ENCODE measurements around the gene AFG1L. TPM values are rescaled to one million over a fixed set of nuclear protein-coding genes. Genes with fewer than 3 reads are reported as not detected.
"Not testable (repeated sequence)": the region's sequence is repeated elsewhere in the genome, so short reads cannot be mapped to it uniquely, and the experiment has no call there.

The AFG1L gene
- total RNA-seq: 1 to 10 TPM; 4.4 to 5.3 TPM
- 4.4 TPM for polyA plus RNA-seq

DNA sequence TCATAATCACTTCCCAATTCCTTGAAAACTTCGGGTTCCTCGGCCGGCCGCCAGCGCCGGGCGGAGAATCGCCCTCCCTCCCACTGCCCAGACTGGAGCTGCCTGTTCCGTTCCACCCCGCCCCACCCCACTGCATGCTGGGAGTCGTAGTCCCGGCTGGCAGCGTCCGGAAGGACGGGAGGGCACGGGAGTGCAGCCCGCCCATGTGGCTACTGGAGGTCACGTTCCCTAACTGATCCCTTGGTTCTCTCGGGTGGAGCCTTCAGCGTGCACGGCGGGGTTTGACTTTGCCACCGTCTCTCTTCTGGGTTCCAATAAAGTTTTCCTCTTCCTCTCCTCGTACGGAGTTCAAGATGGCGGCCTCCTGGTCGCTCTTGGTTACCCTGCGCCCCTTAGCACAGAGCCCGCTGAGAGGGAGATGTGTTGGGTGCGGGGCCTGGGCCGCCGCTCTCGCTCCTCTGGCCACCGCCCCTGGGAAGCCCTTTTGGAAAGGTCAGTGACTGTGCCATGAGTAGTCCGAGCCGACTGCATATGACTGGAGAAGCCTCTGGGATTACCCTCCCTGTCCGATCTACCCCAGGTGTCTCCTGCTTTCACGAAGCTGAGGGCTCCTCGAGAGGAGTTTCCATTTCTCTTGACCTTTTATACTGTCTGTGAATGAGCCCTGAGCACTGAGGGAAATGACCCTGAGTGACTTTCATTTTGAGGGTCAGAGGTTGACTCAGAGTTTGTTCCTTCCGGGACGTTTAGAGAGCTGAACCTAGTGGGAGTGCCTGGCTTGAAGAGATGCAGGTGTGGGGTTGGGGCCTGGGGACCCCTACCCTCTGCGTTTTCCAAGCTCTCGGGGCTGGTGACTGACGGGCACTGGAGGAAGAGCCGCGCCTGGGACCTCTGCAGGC, at the start of gene AFG1L:
Gene AFG1L (plus strand): TSS at position 328 of the 899 bp plus-strand sequence. CDS start 26 bp downstream, at position 354.
- Histone ChIP-seq H3K27ac (ENCODE audit: low read depth, low read length) (peak within 1 kb of the TSS; percentile 90), H3K4me3 (ENCODE audit: low read length) (peak within 1 kb of the TSS; percentile 97), H3K9me3 (ENCODE audit: low read length) (no peaks in the 10 kb centered on the region), H3K27me3 (ENCODE audit: insufficient read depth, low read length, poor library complexity, severe bottlenecking) (no peaks in the 10 kb centered on the region), H3K4me1 (ENCODE audit: insufficient read depth, low read length) (peaks cover 13% of the 10 kb centered on the region), H3K36me3 (ENCODE audit: insufficient read depth, low read length) (no peaks in the 10 kb centered on the region)
- Mint-ChIP-seq H3K4me1 (peaks cover 21 to 31% (median 23%) of the 10 kb centered on the region in 3 donors), H3K36me3 (peaks cover 0 to 10% (median 2%) of the 10 kb centered on the region in 3 donors), H3K27me3 (peaks cover 0 to 2% of the 10 kb centered on the region in 2 donors), H3K27ac (peak within 1 kb of the TSS; percentile 98 to 99 (median 98)), H3K9me3 (no peaks in the 10 kb centered on the region), H3K4me3 (peak within 1 kb of the TSS; percentile 94 to 99 (median 97))
- ChIA-PET POLR2A (interaction anchor here (0.8 to 2.3 kb wide), 3 partner anchors 34 to 1884 kb away, joined by 3 to 21 read pairs (median 5); partner anchors contain the start of genes SESN1, SNX3 and WASF1), CTCF (interaction anchor here (1.0 to 1.2 kb wide), 2 partner anchors 32 to 1745 kb away, joined by 3 read pairs; no protein-coding TSS in a partner anchor)
- DNase-seq: peak; percentile 80 to 91 (median 84)

DNA sequence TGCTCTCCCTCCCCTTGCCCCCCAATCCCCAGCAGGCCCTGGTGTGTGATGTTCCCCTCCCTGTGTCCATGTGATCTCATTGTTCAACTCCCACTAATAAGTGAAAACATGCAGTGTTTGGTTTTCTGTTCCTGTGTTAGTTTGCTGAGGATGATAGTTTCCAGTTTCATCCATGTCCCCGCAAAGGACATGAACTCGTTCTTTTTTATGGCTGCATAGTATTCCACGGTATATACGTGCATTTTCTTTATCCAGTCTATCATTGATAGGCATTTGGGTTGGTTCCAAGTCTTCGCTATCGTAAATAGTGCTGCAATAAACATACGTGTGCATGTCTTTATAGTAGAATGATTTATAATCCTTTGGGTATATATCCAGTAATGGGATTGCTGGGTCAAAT, 49.8 kb upstream of the AFG1L start:
- H3K27me3 ChIP-seq (ENCODE audit: insufficient read depth, low read length, poor library complexity, severe bottlenecking); H3K27me3 Mint-ChIP-seq; H3K4me3 ChIP-seq (ENCODE audit: low read length); H3K36me3 ChIP-seq (ENCODE audit: insufficient read depth, low read length); H3K27ac ChIP-seq (ENCODE audit: low read depth, low read length); H3K27ac Mint-ChIP-seq; H3K4me3 Mint-ChIP-seq; H3K4me1 ChIP-seq (ENCODE audit: insufficient read depth, low read length); DNase-seq; H3K9me3 ChIP-seq (ENCODE audit: low read length); POLR2A ChIA-PET: not testable (repeated sequence)
- Mint-ChIP-seq H3K36me3 (peaks cover 21 to 55% (median 35%) of the 10 kb centered on the region in 3 donors), H3K4me1 (peaks cover 35 to 65% (median 65%) of the 10 kb centered on the region in 3 donors), H3K9me3 (peaks cover 0 to 15% (median 2%) of the 10 kb centered on the region in 5 donors)
- CTCF ChIA-PET: interaction anchor here (0.7 kb wide), 1 partner anchor 780 kb away, joined by 3 read pairs; no protein-coding TSS in a partner anchor

DNA sequence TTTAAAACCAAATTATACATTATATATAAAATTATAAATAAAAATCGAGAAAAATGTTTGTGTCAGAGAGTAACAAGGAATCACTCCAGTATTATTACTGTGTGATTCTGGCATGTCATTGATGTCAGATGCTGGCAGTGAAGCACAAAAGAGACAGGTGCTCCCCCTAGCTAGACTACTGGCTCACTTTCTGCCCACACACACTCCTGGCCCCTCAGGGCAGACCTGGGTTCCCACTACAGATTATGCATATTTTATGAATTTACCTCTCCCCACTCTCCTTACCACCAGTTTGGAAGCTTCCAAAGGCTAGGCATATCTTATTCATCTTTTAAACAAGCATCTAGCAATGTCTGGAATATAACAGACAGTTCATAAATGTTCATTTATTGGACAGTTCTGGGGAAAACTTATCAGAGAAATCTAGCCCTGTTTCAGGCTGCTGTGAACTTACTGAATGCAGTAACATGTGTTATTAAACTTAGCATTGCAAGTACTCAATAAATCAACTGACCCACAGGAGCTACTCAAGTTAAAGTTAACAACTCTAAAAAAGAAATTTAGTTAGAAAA, 46.8 kb upstream of the AFG1L start:
- no peak overlapping the region for H3K27ac ChIP-seq (ENCODE audit: low read depth, low read length)
- H3K36me3 ChIP-seq (ENCODE audit: insufficient read depth, low read length): no peaks in the 10 kb centered on the region
- ChIA-PET POLR2A (interaction anchor here (0.6 kb wide), 1 partner anchor 13 kb away, joined by 3 read pairs; no protein-coding TSS in a partner anchor), CTCF (interaction anchor here (1.0 kb wide), 1 partner anchor 293 kb away, joined by 4 read pairs; no protein-coding TSS in a partner anchor)
- Mint-ChIP-seq H3K27ac (peak overlapping the region in 4 of 8 donors; percentile 43 to 73 (median 68)), H3K4me3 (peak overlapping the region in 1 of 7 donors; percentile 19), H3K36me3 (peaks cover 17 to 47% (median 21%) of the 10 kb centered on the region in 3 donors), H3K4me1 (peaks cover 40 to 69% (median 68%) of the 10 kb centered on the region in 3 donors), H3K27me3 (no peaks in the 10 kb centered on the region), H3K9me3 (peaks cover 0 to 6% (median 0%) of the 10 kb centered on the region in 5 donors)
- no peak for DNase-seq
- H3K27me3 ChIP-seq (ENCODE audit: insufficient read depth, low read length, poor library complexity, severe bottlenecking): no peaks in the 10 kb centered on the region
- peaks cover 8% of the 10 kb centered on the region for H3K4me1 ChIP-seq (ENCODE audit: insufficient read depth, low read length)
- H3K4me3 ChIP-seq (ENCODE audit: low read length): no peak overlapping the region
- no peaks in the 10 kb centered on the region for H3K9me3 ChIP-seq (ENCODE audit: low read length)

DNA sequence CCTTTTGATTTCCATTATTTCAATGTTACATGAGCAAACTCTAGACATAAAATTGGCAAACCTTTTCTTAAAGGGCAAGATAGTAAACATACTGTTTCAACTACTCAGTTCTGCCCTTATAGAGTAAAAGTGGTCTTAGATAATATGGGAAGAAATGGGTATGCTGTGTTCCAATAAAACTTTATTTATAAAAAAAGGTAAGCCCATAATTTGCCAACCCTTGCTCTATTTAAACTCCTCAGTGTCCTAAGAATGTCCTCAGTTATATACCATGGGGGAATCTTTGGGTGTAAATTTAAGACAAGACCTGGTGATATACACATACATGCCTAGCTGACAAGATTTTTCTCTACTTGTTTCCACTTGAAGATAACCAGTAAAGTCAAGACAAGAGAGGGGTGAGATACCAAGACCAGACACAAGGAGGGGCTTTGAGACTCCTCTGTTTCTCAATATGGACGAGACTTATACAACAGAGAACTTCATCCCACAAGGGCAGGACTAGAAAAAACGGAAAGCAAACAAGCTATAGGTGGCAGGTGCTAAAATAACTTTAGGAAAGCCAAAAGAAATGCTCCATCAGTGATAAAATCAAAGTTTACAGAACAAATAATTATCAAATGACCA, 44.5 kb upstream of the AFG1L start:
- Mint-ChIP-seq H3K36me3 (peaks cover 6 to 46% (median 11%) of the 10 kb centered on the region in 3 donors), H3K9me3 (peaks cover 0 to 6% (median 0%) of the 10 kb centered on the region in 5 donors), H3K4me3 (no peak overlapping the region), H3K27me3 (no peaks in the 10 kb centered on the region), H3K4me1 (peaks cover 47 to 78% (median 74%) of the 10 kb centered on the region in 3 donors), H3K27ac (peak overlapping the region in 2 of 8 donors; percentile 16 to 28)
- ChIA-PET POLR2A (interaction anchor here (1.8 kb wide), 1 partner anchor 10 kb away, joined by 6 read pairs; the partner anchor contains the start of gene SNX3), CTCF (interaction anchor here (1.6 kb wide), 1 partner anchor 35 kb away, joined by 3 read pairs; no protein-coding TSS in a partner anchor)
- Histone ChIP-seq H3K27me3 (ENCODE audit: insufficient read depth, low read length, poor library complexity, severe bottlenecking) (no peaks in the 10 kb centered on the region), H3K27ac (ENCODE audit: low read depth, low read length) (no peak overlapping the region), H3K4me1 (ENCODE audit: insufficient read depth, low read length) (peaks cover 14% of the 10 kb centered on the region), H3K9me3 (ENCODE audit: low read length) (no peaks in the 10 kb centered on the region), H3K4me3 (ENCODE audit: low read length) (no peak overlapping the region), H3K36me3 (ENCODE audit: insufficient read depth, low read length) (no peaks in the 10 kb centered on the region)
- DNase-seq: no peak

DNA sequence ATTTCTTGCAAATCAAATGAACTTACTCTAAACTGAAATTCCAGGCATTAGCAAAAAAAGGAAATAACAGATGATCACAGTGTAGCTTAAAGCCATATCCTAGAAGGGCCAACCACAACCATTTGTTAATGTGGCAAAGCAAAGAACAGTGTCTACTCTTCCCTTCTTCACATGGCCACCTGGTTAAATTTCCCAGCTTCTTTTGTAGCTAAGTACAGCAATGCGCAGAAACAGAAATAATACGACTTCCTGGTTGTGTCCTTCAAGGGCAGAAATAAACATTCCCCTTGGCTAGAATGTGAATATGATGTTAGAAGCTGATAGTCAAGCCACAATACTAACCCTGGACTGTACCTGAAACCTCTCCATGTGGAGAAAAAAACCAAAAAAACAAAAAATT, 43.6 kb upstream of the AFG1L start:
- no peaks in the 10 kb centered on the region for H3K27me3 Mint-ChIP-seq
- H3K36me3 ChIP-seq (ENCODE audit: insufficient read depth, low read length): no peaks in the 10 kb centered on the region
- peaks cover 0 to 41% (median 6%) of the 10 kb centered on the region in 3 donors for H3K36me3 Mint-ChIP-seq
- no peak overlapping the region for H3K27ac ChIP-seq (ENCODE audit: low read depth, low read length)
- DNase-seq: no peak
- peak overlapping the region in 2 of 7 donors; percentile 6 to 37 for H3K4me3 Mint-ChIP-seq
- peak overlapping the region in 3 of 8 donors; percentile 6 to 18 (median 18) for H3K27ac Mint-ChIP-seq
- peaks cover 46 to 87% (median 83%) of the 10 kb centered on the region in 3 donors for H3K4me1 Mint-ChIP-seq
- H3K9me3 ChIP-seq (ENCODE audit: low read length): no peaks in the 10 kb centered on the region
- POLR2A ChIA-PET: interaction anchor here (0.5 to 1.8 kb wide), 2 partner anchors 10 to 77 kb away, joined by 3 to 6 read pairs; partner anchors contain the start of gene SNX3
- H3K4me3 ChIP-seq (ENCODE audit: low read length): no peak overlapping the region
- no peaks in the 10 kb centered on the region for H3K9me3 Mint-ChIP-seq
- no peaks in the 10 kb centered on the region for H3K27me3 ChIP-seq (ENCODE audit: insufficient read depth, low read length, poor library complexity, severe bottlenecking)
- CTCF ChIA-PET: interaction anchor here (1.2 to 1.6 kb wide), 3 partner anchors 10 to 34 kb away, joined by 3 to 4 read pairs (median 4); partner anchors contain the start of gene SNX3
- peaks cover 14% of the 10 kb centered on the region for H3K4me1 ChIP-seq (ENCODE audit: insufficient read depth, low read length)

DNA sequence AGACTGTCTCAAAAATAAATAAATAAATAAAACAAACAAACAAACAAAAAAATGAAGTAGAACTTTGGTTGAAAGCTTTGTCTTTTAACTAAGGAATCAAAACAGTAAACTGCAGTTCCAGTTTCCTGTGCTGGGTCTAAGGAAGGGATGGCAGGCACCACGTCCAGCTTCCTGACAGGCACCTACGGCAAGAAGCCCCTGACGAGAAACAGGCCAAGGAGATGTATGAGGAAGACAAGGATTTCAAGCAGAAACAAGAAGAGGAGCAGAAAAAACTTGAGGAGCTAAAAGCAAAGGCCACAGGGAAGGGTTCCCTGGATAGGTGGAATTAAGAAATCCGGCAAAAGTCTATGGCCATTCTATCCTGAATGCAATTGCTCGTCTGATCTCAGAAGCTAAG, 42.8 kb upstream of the AFG1L start:
- peaks cover 14% of the 10 kb centered on the region for H3K4me1 ChIP-seq (ENCODE audit: insufficient read depth, low read length)
- H3K27ac ChIP-seq (ENCODE audit: low read depth, low read length): no peak overlapping the region
- DNase-seq: no peak
- ChIA-PET CTCF (interaction anchor here (1.2 to 1.6 kb wide), 3 partner anchors 9 to 33 kb away, joined by 3 to 4 read pairs (median 4); partner anchors contain the start of gene SNX3), POLR2A (interaction anchor here (0.5 to 1.8 kb wide), 3 partner anchors 9 to 76 kb away, joined by 3 to 6 read pairs (median 3); partner anchors contain the start of gene SNX3)
- H3K36me3 ChIP-seq (ENCODE audit: insufficient read depth, low read length): no peaks in the 10 kb centered on the region
- H3K4me3 ChIP-seq (ENCODE audit: low read length): no peak overlapping the region
- no peaks in the 10 kb centered on the region for H3K27me3 ChIP-seq (ENCODE audit: insufficient read depth, low read length, poor library complexity, severe bottlenecking)
- Mint-ChIP-seq H3K27ac (peak overlapping the region in 1 of 8 donors; percentile 52), H3K4me1 (peaks cover 52 to 90% (median 89%) of the 10 kb centered on the region in 3 donors), H3K9me3 (no peaks in the 10 kb centered on the region), H3K36me3 (peaks cover 0 to 42% (median 10%) of the 10 kb centered on the region in 3 donors), H3K4me3 (peak overlapping the region in 1 of 7 donors; percentile 30), H3K27me3 (no peaks in the 10 kb centered on the region)
- H3K9me3 ChIP-seq (ENCODE audit: low read length): no peaks in the 10 kb centered on the region

DNA sequence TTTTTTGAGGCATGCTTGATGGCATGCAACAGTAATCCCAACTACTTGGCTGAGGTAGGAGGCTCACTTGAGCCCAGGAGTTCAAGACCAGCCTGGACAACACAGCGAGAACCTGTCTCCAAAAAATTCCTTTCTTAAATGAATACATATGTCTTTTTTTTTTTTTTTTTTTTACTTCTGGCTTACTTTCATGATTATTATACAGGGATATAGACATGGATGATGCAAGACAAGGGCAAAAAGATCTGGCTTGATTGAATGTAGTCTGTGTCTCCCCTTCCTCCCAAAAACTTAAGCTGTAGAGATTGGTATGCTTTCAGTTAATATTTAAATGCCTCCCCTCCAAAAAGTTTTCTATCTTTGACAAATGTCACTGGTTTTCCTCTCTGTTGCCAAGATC, 41.6 kb upstream of the AFG1L start:
- H3K4me3 ChIP-seq (ENCODE audit: low read length): no peak overlapping the region
- peaks cover 15% of the 10 kb centered on the region for H3K4me1 ChIP-seq (ENCODE audit: insufficient read depth, low read length)
- H3K27me3 Mint-ChIP-seq: no peaks in the 10 kb centered on the region
- ChIA-PET CTCF (interaction anchor here (1.0 kb wide), 1 partner anchor 17 kb away, joined by 3 read pairs; no protein-coding TSS in a partner anchor), POLR2A (interaction anchor here (0.6 kb wide), 1 partner anchor 1229 kb away, joined by 5 read pairs; no protein-coding TSS in a partner anchor)
- no peaks in the 10 kb centered on the region for H3K9me3 ChIP-seq (ENCODE audit: low read length)
- no peaks in the 10 kb centered on the region for H3K9me3 Mint-ChIP-seq
- DNase-seq: no peak
- H3K36me3 ChIP-seq (ENCODE audit: insufficient read depth, low read length): no peaks in the 10 kb centered on the region
- no peaks in the 10 kb centered on the region for H3K27me3 ChIP-seq (ENCODE audit: insufficient read depth, low read length, poor library complexity, severe bottlenecking)
- no peak overlapping the region for H3K27ac ChIP-seq (ENCODE audit: low read depth, low read length)
- peaks cover 48 to 86% (median 85%) of the 10 kb centered on the region in 3 donors for H3K4me1 Mint-ChIP-seq
- H3K36me3 Mint-ChIP-seq: peaks cover 0 to 39% (median 7%) of the 10 kb centered on the region in 3 donors
- no peak overlapping the region for H3K4me3 Mint-ChIP-seq
- peak overlapping the region in 1 of 8 donors; percentile 3 for H3K27ac Mint-ChIP-seq
